Prostate gland (tissue), 2 donors: ENCODE results near the gene STK35.

Experiments
- CTCF ChIP-seq, 4 experiments: fragments of 200-600 bp in 2 of 4; fragments of 450-650 bp in 2 of 4; sonication (generic) in 2 of 4; IDR thresholded peaks; 1 replicate in 3 of 4; 2 replicates in 1 of 4; pipeline ENCODE4 v1.5.1; 2016 to 2019; ENCODE audit warnings: antibody characterized with exemption in 4 of 4, mild to moderate bottlenecking in 2 of 4, moderate library complexity in 2 of 4
- POLR2AphosphoS5 ChIP-seq: sonication (generic); formaldehyde crosslinking; IDR thresholded peaks from one replicate; pipeline ENCODE4 v1.6.1; 2017; ENCODE audit warnings: antibody characterized with exemption

- no peak for TF ChIP-seq CTCF (IDR thresholded peaks at IDR 0.05)
- no peak for TF ChIP-seq POLR2AphosphoS5
These were observed 40.3 kb downstream of the STK35 start for GRCh38 chr20:2141600-2142575.
